Suppressor macrophage treated with lipopolysaccharide for 1 hour (primary cell): ENCODE measurements around the gene BMPR1B.
"Not testable (repeated sequence)": the region's sequence is repeated elsewhere in the genome, so short reads cannot be mapped to it uniquely, and the experiment has no call there.

Experiments used
- DNase-seq, 3 donors: peaks; one replicate each; pipeline ENCODE4 v3.0.0-alpha.2; 2020 to 2022

The BMPR1B gene

GRCh38 chr4:95155759-95156451 lies 398.1 kb downstream of the BMPR1B start:
- peak; percentile 15 to 56 (median 43) for DNase-seq

DNA sequence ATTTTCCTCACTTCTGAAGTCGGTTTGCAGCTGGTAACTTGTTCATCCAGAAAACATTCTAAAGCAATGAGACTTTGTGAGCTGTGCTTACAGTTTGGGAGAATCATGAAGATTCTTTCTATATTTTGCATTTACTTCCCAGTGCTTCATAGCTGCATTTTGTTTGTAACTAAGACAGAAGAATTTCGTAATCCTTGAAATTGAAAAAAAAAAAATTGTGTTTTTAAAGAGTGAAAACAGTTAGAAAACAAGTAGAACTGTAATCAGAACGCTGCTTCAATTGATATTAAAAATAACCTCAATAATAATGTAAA lies 398.7 kb downstream of the BMPR1B start:
- no peak for DNase-seq

GRCh38 chr4:95157596-95157995 lies 399.8 kb downstream of the BMPR1B start:
- no peak for DNase-seq

GRCh38 chr4:95158045-95158444 lies 400.3 kb downstream of the BMPR1B start:
- DNase-seq = no peak

- DNase-seq = no peak
These were observed 400.9 kb downstream of the BMPR1B start for GRCh38 chr4:95158626-95159025.

- no peak for DNase-seq
These were observed 401.6 kb downstream of the BMPR1B start for GRCh38 chr4:95159384-95159783.

- no peak for DNase-seq
These were observed 404.2 kb downstream of the BMPR1B start for GRCh38 chr4:95161781-95162469.

DNA sequence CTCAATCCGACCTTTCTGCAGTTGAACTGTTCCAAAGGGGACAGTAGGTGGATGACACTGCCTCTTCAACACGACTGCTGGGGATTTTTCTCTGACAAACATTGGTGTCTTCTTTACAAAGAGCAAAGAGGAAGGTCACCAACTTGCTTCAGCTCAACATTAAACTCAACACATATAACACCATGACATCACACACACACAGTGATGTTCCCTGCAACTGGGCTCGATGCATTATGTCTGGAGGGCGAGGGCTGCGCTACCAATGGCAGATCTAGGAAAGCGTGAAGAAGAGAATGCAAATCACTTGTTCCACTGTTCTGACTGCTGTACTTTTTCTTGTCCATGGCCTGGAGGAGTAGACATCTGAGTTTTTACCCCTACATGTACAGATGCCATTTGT lies 405.1 kb downstream of the BMPR1B start:
- no peak for DNase-seq

GRCh38 chr4:95165926-95166524 lies 408.3 kb downstream of the BMPR1B start:
- DNase-seq = peak; percentile 77 to 89 (median 82)

GRCh38 chr4:95167805-95168204 lies 410.1 kb downstream of the BMPR1B start:
- DNase-seq = peak; percentile 27 to 39 (median 37)

DNA sequence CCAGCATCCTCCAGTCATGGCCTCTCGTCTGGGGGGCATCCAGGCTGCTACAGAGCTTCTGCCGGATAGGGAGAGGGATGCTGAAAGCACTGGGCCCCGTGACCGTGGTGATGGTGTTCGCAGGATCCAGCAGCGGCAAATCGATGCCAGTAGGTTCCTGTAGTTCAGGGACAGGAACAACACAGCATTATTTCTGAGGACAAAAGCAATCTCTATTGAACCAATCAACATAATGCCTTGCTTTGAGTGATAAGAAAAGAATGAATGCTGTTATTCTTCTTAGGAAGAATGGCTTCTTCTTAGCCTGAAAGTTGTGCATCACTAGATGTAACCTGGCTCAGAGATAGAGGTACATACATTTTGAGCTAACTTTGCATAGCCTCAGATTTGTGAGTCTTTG lies 412.4 kb downstream of the BMPR1B start:
- no peak for DNase-seq

DNA sequence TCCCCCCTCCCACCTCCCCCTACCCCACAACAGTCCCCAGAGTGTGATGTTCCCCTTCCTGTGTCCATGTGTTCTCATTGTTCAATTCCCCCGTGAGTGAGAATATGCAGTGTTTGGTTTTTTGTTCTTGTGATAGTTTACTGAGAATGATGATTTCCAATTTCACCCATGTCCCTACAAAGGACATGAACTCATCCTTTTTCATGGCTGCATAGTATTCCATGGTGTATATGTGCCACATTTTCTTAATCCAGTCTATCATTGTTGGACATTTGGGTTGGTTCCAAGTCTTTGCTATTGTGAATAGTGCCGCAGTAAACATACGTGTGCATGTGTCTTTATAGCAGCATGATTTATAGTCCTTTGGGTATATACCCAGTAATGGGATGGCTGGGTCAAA lies 413.6 kb downstream of the BMPR1B start:
- not testable (repeated sequence) for DNase-seq

DNA sequence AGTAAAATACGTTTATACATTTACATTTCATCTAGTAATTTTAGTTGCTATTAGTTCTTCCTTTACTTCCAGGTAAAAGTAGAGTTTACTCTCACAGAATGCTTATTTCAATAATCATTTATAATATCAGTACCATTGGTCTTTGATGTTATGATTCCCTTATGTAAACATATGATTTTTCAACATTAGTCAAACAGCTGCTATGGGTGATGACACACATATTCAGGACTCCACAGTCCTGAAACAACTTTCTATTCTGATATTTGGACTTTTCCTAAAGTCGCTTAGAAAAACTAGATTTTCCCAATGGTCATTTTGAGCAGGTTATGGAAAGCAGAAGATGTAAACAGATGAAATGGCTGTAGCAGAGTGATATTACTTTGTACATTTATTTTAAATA lies 421.2 kb downstream of the BMPR1B start:
- no peak for DNase-seq

DNA sequence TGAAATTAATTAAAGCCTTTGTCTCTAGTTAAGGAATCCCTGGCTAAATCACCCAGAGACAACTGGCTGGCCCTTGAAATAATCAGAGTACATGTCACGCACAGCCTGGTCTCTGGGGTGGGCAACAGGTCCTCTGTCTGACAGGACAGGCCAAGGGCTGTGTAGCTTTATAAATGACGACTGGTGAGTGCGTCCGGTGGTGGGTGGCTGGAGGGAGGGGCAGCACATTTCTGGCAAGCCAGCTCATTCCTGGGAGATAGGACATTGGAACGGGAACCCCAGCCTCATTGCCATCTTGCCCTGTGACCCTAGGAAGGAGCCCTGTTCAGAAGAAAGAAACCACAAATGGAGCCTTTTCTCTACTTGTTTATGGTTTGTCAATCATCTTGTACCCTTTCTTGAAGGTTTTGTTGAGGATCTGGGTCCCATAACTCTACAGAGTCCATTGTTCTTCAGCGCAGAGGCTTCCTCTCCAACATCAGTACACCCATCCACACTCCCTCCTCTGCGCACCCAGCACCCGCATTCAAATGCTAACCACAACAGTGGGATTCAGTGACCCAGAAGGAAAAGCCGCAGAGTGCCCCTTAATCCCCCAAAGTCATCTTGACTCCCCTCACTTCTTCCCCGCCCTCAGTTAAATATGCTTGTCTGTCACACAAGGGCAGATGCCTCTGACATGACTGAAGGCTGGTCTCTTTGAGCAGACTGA lies 422.9 kb downstream of the BMPR1B start:
- no peak for DNase-seq

- peak; percentile 14 to 42 (median 32) for DNase-seq
These were observed 423.7 kb downstream of the BMPR1B start for GRCh38 chr4:95181243-95181995.

- DNase-seq = no peak
These were observed 424.2 kb downstream of the BMPR1B start for GRCh38 chr4:95181996-95182306.

- no peak for DNase-seq
These were observed 426.1 kb downstream of the BMPR1B start for GRCh38 chr4:95183656-95184408.

- no peak for DNase-seq
These were observed 428.9 kb downstream of the BMPR1B start for GRCh38 chr4:95186666-95187065.

- DNase-seq = no peak
These were observed 431.1 kb downstream of the BMPR1B start for GRCh38 chr4:95188701-95189370.

- DNase-seq = no peak
These were observed 433.1 kb downstream of the BMPR1B start for GRCh38 chr4:95190751-95191436.

GRCh38 chr4:95191537-95191936 lies 433.8 kb downstream of the BMPR1B start:
- DNase-seq = no peak
